Endothelial cell of umbilical vein (primary cell): ENCODE data around the gene TRAPPC3L. TPM values are rescaled to one million over a fixed set of nuclear protein-coding genes. Genes with fewer than 3 reads are reported as not detected.

Experiments used
- BruUV-seq: library from RNA; stranded (reverse); fragments of 400-500 nt; replicated peaks from 2 replicates; lab custom pipeline; 2021; lab: Mats Ljungman, UMichigan
- CTCF ChIA-PET: fragments of 300-600, 350-600 bp; sonication (Branson Sonifier 250); formaldehyde crosslinking; loops from one replicate; lab custom pipeline; 2021; ENCODE audit warnings: antibody characterized with exemption, inconsistent platforms; lab: Charles Lee
- POLR2A ChIA-PET: fragments of 300-600, 350-600 bp; sonication (Branson Sonifier 250); formaldehyde crosslinking; loops from one replicate; lab custom pipeline; 2021; ENCODE audit warnings: antibody characterized with exemption, inconsistent platforms; lab: Charles Lee
- DNase-seq: peaks from one replicate; pipeline ENCODE4 v3.0.0-alpha.2; 2011; ENCODE audit warnings: low read depth, low spot score
- FAIRE-seq: peaks from 2 replicates; lab custom pipeline; 2011; peaks lifted over from hg19 to GRCh38; lab: Jason Lieb, UNC
- H2AFZ ChIP-seq: 2 replicates; pipeline ENCODE4 v1.6.0; 2012; ENCODE audit warnings: low read depth, low read length, control low read depth, inconsistent platforms
- H3K27ac ChIP-seq: 2 replicates; pipeline ENCODE4 v1.5.1; 2011; ENCODE audit warnings: low read depth, mild to moderate bottlenecking, control low read depth, low read length, moderate library complexity; ENCODE audit not compliant: insufficient read depth
- H3K27me3 ChIP-seq, 2 experiments: 2 replicates each; pipeline versions ENCODE4 v1.6.0 to v1.6.1; 2011; ENCODE audit warnings: low read length in 2 of 2, mixed read lengths in 1 of 2; ENCODE audit not compliant: control insufficient read depth in 2 of 2, insufficient read depth in 2 of 2
- H3K36me3 ChIP-seq, 2 experiments: 2 replicates in 1 of 2; 3 replicates in 1 of 2; pipeline ENCODE4 v1.5.1; 2011; ENCODE audit warnings: low read length in 2 of 2, mild to moderate bottlenecking in 1 of 2, moderate library complexity in 1 of 2; ENCODE audit not compliant: control insufficient read depth in 2 of 2, insufficient read depth in 2 of 2; ENCODE audit errors: extremely low read depth in 1 of 2
- H3K4me1 ChIP-seq: 3 replicates; pipeline ENCODE4 v1.5.1; 2011; ENCODE audit warnings: mild to moderate bottlenecking, low read length; ENCODE audit not compliant: control insufficient read depth, insufficient read depth; ENCODE audit errors: extremely low read depth
- H3K4me2 ChIP-seq: 2 replicates; pipeline ENCODE4 v1.6.1; 2011; ENCODE audit warnings: low read length, control low read depth, mixed read lengths; ENCODE audit not compliant: insufficient read depth
- H3K4me3 ChIP-seq, 3 experiments: fragments of 200-600 bp in 1 of 3; sonication (generic), shearing (Covaris generic) in 1 of 3; replicated peaks in 1 of 3; 2 replicates each; pipeline ENCODE4 v1.5.1; 2011 to 2016; ENCODE audit warnings: control low read depth in 3 of 3, low read length in 3 of 3, mild to moderate bottlenecking in 2 of 3, inconsistent platforms in 1 of 3, low read depth in 1 of 3, moderate library complexity in 1 of 3; ENCODE audit not compliant: insufficient read depth in 1 of 3
- H3K79me2 ChIP-seq: 2 replicates; pipeline ENCODE4 v1.6.0; 2012; ENCODE audit warnings: low read length, inconsistent platforms; ENCODE audit not compliant: control insufficient read depth, insufficient read depth
- H3K9ac ChIP-seq: replicated peaks from 2 replicates; pipeline ENCODE3; 2011; ENCODE audit warnings: low read length, control low read depth; ENCODE audit not compliant: insufficient read depth; ENCODE audit errors: extremely low read depth
- H3K9me1 ChIP-seq: replicated peaks from 3 replicates; pipeline ENCODE4 v1.6.0; 2011; ENCODE audit warnings: mild to moderate bottlenecking, low read length; ENCODE audit not compliant: control insufficient read depth, insufficient read depth; ENCODE audit errors: extremely low read depth
- H3K9me3 ChIP-seq: replicated peaks from 2 replicates; pipeline ENCODE4 v1.5.1; 2012; ENCODE audit warnings: low read length, inconsistent platforms; ENCODE audit not compliant: control insufficient read depth, insufficient read depth
- H4K20me1 ChIP-seq: replicated peaks from 2 replicates; pipeline ENCODE3; 2011; ENCODE audit warnings: mild to moderate bottlenecking, low read length; ENCODE audit not compliant: control insufficient read depth, insufficient read depth; ENCODE audit errors: extremely low read depth
- EZH2 ChIP-seq: IDR thresholded peaks from 2 replicates; pipeline ENCODE4 v1.6.1; 2012; ENCODE audit warnings: borderline replicate concordance, low read depth, mild to moderate bottlenecking, moderate library complexity, low read length, inconsistent platforms; ENCODE audit not compliant: severe bottlenecking
- FOS ChIP-seq: IDR thresholded peaks from 2 replicates; pipeline ENCODE4 v1.6.1; 2011; ENCODE audit warnings: mild to moderate bottlenecking, low read length, moderate library complexity, borderline replicate concordance; ENCODE audit not compliant: insufficient read depth
- GATA2 ChIP-seq: IDR thresholded peaks from 2 replicates; pipeline ENCODE4 v1.7.0; 2011; ENCODE audit warnings: low read depth, mild to moderate bottlenecking, moderate library complexity, mixed read lengths, low read length; ENCODE audit not compliant: insufficient read length, insufficient read depth
- MYC ChIP-seq: IDR thresholded peaks from one replicate; pipeline ENCODE4 v1.6.1; 2011; ENCODE audit warnings: mild to moderate bottlenecking, low read depth, low read length
- POLR2A ChIP-seq: IDR thresholded peaks from 2 replicates; pipeline ENCODE4 v1.6.1; 2012; ENCODE audit warnings: low read depth, mild to moderate bottlenecking, control low read depth, low read length
- POLR2AphosphoS5 ChIP-seq: IDR thresholded peaks from 2 replicates; pipeline ENCODE4 v1.6.1; 2012; ENCODE audit warnings: low read depth, mild to moderate bottlenecking, control low read depth, low read length, moderate library complexity; ENCODE audit not compliant: insufficient read depth
- dilution Hi-C: fragments of 300-500 bp; cut with MboI; formaldehyde crosslinking; loops from one replicate; pipeline ENCODE4 v1.15.0; 2019; ENCODE audit warnings: low sequenced_read_pairs; ENCODE audit not compliant: extremely low pct_ligation_motif_present
- intact Hi-C: fragments of 100-400 bp; cut with micrococcal nuclease; formaldehyde crosslinking; loops from one replicate; pipeline ENCODE4 v1.10.0; 2022
- polyA plus RNA-seq, 4 experiments: library from polyadenylated mRNA; depleted of rRNA in 3 of 4; stranded (reverse) in 3 of 4; unstranded in 1 of 4; fragments of >200 nt; gene quantifications; 2 replicates each; pipeline versions ENCODE4 v1.2.1 to v1.2.3, GENCODE V29; 2011 to 2012; ENCODE audit warnings: missing spikeins in 1 of 4
- total RNA-seq: library from RNA; stranded (reverse); gene quantifications from 2 replicates; pipeline ENCODE4 v1.2.3, GENCODE V29; 2021
- TF ChIP-seq, protein P1 (sequence below), 2 donors: IDR thresholded peaks; 1 replicate in 1 of 2; 2 replicates in 1 of 2; pipeline ENCODE4 v1.5.1; 2011; ENCODE audit warnings: low read length in 2 of 2, mild to moderate bottlenecking in 2 of 2, moderate library complexity in 2 of 2, control low read depth in 1 of 2, inconsistent platforms in 1 of 2, low read depth in 1 of 2; ENCODE audit not compliant: insufficient read depth in 1 of 2; ENCODE audit errors: extremely low read depth in 1 of 2
- TF ChIP-seq, protein P2 (sequence below): IDR thresholded peaks from 2 replicates; pipeline ENCODE4 v1.6.1; 2011; ENCODE audit not compliant: insufficient read depth, insufficient read length

TRAPPC3L gene
- total and polyA plus RNA-seq, 2 donors (not counting 3 experiments of a cell fraction or from before 2014, with no cell fraction given), result 0.38 TPM; not detected in 1

DNA sequence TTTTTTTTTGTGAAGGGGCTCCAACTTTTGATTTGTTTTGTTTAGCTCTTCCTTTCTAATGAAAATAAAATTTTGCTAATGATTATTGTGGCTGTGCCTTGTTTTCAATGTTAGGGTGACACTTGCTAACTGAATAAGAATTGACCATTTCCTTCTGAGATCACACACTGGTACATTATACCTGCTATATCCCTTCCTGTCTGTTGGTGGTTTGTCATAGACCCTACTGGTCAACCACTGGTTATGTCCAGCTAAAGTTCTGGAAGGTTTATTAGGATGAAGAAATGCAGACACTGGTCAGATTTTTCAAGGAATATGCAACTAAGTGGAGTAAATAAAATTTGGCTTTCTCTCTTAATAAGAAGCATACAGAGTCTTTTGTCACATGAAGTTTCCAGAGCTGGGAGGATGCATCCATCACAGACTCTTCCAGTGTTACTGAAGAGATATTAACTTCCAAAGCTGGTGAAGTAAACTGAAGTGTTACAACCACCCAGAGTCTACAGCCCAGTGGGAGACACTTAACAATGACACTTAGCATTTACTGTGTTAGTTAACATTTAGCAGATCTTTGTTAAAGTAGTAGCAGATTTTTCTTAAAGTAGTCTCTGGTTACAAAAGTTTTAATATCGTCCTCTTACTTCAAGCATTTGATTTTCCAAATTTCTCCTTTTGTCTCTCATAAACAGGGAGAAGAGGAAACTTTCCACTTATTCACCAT lies 53.7 kb downstream of the TRAPPC3L start:
- Histone ChIP-seq H3K9me3 (no peaks in the 10 kb centered on the region), H4K20me1 (no peaks in the 10 kb centered on the region), H2AFZ (no peak overlapping the region), H3K9me1 (no peaks in the 10 kb centered on the region), H3K79me2 (no peaks in the 10 kb centered on the region), H3K36me3 (no peaks in the 10 kb centered on the region), H3K4me1 (no peaks in the 10 kb centered on the region), H3K27ac (no peak overlapping the region), H3K4me2 (no peak overlapping the region), H3K4me3 (no peak overlapping the region), H3K27me3 (no peaks in the 10 kb centered on the region), H3K9ac (peak overlapping the region; percentile 11)
- TF ChIP-seq, protein P1, sequence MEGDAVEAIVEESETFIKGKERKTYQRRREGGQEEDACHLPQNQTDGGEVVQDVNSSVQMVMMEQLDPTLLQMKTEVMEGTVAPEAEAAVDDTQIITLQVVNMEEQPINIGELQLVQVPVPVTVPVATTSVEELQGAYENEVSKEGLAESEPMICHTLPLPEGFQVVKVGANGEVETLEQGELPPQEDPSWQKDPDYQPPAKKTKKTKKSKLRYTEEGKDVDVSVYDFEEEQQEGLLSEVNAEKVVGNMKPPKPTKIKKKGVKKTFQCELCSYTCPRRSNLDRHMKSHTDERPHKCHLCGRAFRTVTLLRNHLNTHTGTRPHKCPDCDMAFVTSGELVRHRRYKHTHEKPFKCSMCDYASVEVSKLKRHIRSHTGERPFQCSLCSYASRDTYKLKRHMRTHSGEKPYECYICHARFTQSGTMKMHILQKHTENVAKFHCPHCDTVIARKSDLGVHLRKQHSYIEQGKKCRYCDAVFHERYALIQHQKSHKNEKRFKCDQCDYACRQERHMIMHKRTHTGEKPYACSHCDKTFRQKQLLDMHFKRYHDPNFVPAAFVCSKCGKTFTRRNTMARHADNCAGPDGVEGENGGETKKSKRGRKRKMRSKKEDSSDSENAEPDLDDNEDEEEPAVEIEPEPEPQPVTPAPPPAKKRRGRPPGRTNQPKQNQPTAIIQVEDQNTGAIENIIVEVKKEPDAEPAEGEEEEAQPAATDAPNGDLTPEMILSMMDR (IDR thresholded peaks at IDR 0.05; ENCODE audit: extremely low read depth in 1 of 2, insufficient read depth in 1 of 2, low read depth in 1 of 2, low read length in 2 of 2), result no peak
- TF ChIP-seq MYC, result no peak
- no peak for TF ChIP-seq FOS
- no peak for TF ChIP-seq POLR2A
- TF ChIP-seq POLR2AphosphoS5, result no peak
- TF ChIP-seq GATA2, result no peak
- TF ChIP-seq EZH2, result no peak
- TF ChIP-seq, protein P2, sequence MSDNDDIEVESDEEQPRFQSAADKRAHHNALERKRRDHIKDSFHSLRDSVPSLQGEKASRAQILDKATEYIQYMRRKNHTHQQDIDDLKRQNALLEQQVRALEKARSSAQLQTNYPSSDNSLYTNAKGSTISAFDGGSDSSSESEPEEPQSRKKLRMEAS, result no peak
- no peak for DNase-seq
- no peak for FAIRE-seq
- POLR2A ChIA-PET, result no interaction called here
- dilution Hi-C loops, result no loop called here
- CTCF ChIA-PET, result interaction anchor here (0.9 to 2.1 kb wide), 4 partner anchors 20 to 274 kb away, joined by 3 to 8 read pairs (median 3); partner anchors contain the start of gene CALHM5
- intact Hi-C loops, result no loop called here
- BruUV-seq, result no TSS peak
